CD4-positive, alpha-beta T cell treated with Interleukin-17A for 4 hours (primary cell): ENCODE data around the gene HPD.
"Not testable (repeated sequence)": the region's sequence is repeated elsewhere in the genome, so short reads cannot be mapped to it uniquely, and the experiment has no call there.

Experiments
- DNase-seq: peaks from one replicate; pipeline ENCODE4 v3.0.0-alpha.2; 2020; ENCODE audit warnings: mixed read lengths

HPD gene

DNA sequence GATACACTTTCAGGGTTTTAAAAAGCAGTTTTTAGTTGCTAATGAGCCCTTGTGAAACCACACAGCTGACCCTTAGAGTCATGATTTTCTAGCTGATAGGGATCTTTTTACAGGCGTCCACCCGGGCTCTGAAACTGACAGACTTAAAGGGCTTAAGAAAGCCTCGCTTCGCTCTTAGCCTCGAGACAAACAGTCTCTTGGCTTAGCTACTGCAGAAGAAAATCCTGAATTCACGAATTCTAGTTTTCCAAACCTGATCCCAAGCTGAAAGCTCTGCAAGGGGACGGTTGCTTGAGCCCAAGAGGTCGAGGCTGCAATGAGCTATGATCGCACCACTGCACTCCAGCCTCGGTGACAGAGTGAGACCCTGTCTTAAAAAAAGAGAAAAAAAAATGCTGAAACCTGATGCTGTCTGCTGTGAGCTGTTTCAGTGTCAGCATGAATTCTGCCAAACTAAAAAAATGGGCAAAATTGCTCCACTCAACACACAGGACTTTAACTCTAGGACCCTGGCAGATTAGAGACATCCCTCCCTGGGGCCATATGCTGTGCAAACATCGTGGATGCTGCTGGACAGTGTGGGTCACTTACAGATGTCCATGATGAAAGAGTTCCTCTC lies 3.1 kb upstream of the HPD start:
- DNase-seq: no peak

DNA sequence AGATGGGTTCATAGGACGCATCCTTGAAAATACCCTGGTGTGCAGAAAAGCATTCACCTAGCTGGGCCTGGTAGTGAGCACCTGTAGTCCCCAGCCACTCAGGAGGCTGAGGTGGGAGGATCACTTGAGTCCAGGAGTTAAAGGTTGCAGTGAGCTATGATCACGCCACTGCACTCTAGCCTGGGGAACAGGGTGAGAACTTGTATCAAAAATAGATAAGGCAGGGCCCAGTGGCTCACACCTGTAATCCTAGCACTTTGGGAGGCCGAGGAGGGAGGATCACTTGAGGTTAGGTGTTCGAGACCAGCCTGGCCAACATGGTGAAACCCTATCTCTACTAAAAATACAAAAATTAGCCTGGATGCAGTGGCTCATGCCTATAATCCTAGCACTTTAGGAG lies 2.0 kb upstream of the HPD start:
- DNase-seq: not testable (repeated sequence)

DNA sequence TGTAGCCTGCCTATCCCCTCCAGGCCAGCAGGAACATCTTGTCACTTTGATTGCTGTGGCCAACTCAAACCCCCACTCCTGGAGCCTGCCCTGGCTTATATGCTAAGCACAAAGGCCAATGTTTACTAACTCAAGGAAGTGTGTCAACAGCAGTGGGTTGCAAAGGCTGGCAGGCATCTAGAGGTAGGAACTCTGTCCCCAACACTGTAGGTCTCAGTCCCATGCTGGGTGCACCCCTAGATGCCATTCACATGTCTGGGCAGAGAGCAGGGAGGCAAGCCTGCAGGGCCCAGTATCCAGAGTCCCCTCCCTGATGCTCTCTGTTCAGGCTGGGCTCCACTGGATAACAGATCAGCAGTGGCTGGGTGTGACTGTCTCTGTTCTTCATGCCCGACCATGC lies 1.6 kb upstream of the HPD start:
- DNase-seq: no peak

DNA sequence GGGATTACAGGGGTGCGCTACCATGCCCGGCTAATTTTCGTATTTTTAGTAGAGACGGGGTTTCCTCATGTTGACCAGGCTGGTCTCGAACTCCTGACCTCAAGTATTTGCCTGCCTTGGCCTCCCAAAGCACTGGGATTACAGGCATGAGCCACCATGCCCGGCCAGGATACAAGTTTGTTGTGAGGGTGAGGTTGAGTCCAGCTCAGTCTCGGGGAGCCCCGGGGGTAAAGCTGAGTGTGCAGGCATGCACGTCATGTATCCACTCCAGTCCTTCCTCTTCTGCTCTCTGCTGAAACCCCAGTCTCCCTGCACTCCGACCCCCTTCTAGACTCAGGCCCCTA lies 369 bp downstream of the HPD start:
- no peak for DNase-seq

DNA sequence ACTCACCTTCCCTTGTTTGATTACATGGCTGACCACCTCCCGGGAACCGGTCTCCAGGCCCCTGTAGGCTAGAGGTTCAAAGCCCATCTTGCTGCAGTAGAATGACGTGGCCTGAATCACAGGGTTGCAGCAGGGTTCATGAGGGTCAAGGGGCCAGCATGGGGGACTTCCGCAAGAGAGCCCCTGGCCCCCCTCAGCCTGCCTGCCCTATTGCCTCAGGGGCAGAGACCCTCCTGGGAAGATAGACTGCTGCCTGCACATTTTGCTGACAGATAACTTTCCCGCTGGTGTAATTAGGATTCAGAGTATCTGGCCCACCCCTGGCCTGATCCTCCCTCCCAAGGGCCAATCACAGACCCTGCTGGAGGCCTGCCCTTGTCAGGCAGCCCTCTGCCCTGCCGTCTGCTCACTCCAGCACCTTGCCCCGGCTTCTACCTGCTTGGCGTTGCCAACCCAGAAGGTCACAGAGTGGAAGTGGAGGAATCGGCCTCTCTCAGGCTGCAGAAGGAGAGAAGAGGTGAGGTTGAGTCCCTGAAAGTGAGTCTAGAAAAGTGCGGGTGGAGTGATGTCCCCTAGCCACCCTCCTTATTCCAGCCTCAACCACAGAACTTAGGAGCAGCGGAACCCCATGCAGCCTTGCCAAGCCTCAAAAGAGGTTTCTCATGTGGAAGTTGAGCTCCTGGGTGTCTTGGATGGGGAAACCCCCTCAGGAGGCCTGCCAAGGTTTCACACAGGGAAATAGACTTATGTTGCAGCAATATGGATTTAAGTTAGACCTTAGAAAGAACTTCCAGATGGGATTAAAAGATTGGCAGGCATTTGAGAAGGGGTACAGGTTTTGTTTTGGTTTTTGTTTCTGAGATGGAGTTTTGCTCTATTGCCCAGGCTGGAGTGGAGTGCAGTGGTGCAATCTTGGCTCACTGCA lies 1.1 kb downstream of the HPD start:
- no peak for DNase-seq

DNA sequence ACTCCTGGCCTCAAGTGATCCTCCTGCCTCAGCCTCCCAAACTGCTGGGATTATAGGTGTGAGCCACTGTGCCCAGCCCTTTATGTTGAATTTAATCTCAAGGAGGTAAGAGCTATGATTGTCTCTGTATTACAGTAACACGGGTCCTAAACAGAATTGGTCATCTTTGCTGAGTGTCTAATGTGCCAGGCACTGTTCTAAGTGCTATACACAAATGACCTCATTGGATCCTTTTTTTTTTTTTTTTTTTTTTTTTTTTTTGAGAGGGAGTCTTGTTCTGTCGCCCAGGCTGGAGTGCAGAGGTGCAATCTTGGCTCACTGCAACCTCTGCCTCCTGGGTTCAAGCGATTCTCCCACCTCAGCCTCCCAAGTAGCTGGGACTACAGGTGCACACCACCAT lies 6.3 kb downstream of the HPD start:
- DNase-seq: not testable (repeated sequence)

DNA sequence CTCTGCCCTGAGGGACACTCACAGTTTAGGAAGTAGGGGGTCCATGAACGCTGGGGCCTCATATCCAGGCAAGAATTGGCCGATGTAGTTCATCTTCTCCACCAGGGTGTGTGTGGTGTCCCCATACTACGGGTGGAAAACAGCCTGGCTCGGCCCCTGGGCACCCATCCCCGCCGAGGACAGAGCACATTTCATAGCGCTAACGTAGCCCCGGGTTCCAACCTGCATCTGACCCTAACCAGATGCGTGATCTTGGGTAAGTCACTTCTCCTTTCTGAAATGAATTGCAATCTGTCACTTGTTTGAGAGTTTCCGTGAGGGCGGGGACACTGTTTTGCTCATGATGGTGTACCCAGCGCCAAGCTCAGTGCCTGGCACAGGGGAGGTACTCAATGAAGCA lies 9.0 kb downstream of the HPD start:
- DNase-seq: no peak

DNA sequence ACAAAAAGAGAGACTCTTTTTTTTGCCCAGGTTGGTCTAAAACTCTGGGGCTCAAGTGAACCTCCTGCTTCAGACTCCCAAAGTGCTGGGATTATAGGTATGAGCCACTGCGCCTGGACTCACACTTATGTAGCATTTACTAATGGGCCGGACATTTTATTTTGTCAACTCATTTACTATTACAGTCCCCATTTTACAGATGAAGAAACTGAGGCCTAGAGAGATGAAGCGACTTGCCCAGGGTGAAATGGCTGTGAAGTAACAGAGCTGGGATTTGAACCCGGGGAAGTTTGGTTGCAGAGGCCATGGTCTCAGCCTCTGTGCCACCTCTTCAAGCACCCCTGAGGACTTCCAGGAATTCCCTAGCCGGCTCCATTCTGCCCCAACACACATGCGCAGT lies 9.4 kb downstream of the HPD start:
- DNase-seq: no peak

DNA sequence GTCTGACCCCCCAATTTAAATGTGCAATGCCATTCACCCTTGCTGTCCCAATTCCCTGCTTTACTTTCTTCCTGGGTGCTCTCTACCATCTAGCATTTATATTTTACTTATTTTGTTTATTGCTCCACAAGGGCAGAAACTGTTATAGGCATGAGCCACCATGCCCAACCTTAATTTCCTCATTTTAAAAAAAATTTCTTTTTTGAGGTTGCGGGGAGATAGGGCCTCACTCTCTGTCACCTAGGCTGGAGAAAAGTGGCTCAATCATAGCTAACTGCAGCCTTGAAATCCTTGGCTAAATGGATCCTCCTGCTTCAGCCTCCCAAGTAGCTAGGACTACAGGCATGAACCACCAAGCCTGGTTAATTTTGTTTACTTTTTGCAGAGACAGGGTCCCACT lies 13.0 kb downstream of the HPD start:
- no peak for DNase-seq

DNA sequence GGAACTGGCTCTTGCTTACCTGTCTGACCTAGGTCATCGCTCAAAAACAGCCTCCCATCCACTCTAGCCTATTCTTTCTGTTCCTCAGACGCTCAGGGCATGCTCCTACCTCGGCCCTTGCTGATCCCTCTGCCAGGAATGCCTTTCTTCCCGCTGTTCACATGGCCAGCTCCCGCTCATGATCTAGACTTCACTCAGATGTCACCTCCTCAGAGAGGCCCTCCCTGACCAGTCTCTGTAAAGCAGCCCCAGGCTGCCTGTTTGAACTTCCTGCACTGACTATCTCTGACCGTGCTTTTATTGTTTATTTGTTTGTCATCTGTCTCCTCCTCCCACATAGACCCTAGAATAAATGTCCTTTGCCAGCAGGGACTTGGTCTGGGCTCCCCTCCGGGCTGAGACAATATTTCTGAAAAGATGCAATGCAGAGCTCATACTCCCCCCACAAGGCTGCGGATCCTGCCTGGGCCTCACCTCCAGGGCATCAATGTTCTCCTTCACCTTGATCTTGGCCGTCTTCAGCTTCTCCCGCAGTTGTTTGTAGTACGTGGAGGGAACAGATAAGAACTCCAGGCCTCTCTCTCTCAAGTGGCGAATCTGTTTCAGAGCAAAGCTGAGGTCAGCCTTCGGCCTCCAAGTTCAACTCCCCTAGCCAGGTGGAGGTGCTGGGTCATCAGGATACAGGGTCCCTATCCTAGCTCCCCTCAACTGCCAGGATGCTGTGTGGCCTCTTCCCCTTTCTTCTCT lies 15.2 kb downstream of the HPD start:
- DNase-seq: no peak

DNA sequence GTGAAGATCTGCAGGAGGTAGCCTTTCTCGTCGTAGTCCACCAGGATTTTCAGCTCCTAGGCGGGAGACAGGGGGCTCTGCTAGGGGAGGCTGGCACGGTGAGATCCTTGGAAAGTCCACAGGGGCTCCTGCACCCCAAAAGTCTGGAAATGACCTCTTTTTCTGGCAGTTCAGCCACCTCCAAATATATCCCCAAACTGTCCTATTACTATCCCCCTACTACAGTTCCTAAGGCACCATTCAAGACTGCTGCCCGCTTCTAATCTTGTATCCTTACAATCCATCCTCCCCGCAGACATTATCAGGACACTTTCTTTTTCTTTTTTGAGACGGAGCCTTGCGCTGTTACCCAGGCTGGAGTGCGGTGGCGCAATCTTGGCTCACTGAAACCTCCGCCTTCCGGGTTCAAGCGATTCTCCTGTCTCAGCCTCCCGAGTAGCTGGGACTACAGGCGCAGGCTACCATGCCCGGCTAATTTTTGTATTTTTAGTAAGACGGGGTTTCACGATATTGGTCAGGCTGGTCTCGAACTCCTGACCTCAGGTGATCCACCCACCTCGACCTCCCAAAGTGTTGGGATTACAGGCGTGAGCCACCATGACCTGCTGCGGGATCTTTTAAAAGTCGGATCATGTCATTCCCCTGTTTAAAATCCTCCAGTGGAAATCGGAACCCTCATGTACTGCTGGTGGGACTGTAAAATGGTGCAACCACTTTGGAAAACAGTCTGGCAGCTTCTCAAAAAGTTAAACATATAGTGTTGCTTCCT lies 18.5 kb downstream of the HPD start:
- no peak for DNase-seq

DNA sequence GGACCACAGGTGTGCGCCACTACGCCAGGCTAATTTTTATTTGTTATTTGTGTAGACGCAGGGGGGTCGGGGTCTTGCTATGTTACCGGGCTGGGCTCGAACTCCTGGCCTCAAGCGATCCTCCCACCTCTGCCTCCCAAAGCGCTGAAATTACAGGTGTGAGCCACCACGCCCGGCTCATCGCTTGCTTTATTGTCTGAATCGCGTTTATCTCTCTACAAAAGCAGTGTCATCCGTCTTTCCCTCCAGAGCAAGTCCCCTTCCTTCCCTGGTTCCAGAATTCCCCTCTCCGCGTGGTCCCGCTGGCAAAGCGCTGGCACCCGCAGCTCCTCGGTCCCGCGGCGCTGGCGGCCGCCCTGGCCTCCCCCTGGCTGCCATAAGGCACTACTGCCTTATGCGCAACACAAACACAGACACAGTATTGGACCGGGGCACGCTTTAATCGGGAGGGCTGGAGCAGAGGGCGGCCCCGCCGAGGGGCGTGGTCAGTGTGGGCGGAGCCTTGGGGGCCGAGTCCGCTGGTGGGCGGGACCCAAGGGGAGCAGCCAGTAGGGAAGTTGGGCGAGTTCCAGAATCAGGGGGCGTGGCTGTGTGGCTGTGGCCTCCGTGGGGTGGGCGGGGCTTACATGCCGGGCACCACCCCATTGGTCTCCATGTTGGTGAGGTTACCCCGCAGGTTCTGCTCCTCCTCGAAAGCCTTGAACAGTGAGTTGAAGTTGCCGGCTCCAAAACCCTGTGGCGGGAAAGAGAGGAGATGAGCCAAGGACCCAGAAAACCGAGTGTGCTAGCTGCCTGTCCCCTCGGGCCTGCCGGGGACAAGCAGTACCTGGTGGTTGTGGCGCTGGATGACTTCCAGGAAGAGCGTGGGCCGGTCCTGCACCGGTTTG lies 19.3 kb downstream of the HPD start:
- peak; percentile 100 for DNase-seq

DNA sequence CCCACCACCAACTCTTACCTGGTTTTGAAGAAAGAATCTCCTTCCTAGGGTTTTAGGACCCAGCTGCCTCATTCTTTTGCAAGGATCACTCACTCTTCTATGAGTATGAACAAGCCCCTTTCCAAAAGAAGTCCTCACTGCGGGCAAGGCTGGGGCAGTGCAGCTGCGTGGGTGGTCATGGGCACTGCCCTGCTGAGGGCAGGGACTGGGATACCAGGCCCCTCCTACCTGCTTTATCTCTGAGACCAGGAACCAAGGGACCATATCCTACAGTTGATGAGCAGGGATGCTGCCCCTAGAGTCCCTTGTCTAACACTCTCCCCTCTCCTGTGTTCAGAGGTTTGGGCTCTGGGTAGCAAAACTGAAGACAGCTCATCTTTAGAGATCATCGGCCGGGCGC lies 20.5 kb downstream of the HPD start:
- DNase-seq: no peak

DNA sequence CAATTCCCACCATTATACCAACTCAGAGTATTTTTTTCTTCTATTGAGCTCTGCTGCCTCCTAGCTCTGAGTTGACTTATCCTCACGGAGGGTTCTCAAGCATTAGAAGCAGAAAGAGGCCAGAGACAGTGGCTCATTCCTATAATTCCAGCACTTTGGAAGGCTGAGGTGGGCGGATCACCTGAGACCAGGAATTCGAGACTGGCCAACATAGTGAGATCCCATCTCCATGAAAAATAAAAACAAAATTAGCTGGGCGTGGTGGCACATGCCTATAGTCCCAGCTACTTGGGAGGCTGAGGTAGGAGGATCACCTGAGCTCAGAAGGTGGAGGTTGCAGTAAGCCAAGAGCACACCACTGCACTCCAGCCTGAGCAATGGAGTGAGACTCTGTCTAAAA lies 21.0 kb downstream of the HPD start:
- no peak for DNase-seq

DNA sequence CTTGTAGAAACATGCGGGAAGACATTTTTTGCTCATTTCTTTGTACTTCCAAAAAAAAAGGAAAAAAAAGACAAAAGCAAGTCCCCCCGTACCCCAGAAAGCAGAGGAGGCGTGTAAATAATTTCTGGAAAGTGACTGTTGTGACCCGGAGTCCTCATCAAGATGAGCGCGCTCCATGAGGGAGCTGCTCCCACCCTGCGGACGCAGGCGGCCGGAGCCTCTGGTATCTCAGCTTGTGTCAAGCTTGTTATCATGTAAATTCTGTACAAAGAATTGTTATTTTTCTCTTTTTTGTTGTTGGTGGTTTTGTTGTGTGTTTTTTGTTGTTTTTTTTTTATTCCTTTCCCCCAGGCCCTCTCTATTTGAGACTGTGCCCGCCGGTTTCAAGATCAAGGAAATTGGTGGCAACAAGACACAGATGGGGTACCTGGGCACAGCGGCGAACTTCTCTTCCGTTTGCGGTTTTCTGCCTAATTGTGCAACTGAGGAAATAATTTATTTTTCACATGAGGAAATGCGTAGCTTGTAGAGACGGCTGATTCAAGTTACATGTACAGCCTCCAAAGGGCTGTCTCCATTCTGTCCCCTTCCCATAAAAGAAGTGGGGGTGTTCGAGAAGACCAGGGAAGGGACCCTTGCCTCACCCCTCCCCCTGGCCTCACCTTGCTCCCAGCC lies 27.0 kb downstream of the HPD start:
- no peak for DNase-seq

DNA sequence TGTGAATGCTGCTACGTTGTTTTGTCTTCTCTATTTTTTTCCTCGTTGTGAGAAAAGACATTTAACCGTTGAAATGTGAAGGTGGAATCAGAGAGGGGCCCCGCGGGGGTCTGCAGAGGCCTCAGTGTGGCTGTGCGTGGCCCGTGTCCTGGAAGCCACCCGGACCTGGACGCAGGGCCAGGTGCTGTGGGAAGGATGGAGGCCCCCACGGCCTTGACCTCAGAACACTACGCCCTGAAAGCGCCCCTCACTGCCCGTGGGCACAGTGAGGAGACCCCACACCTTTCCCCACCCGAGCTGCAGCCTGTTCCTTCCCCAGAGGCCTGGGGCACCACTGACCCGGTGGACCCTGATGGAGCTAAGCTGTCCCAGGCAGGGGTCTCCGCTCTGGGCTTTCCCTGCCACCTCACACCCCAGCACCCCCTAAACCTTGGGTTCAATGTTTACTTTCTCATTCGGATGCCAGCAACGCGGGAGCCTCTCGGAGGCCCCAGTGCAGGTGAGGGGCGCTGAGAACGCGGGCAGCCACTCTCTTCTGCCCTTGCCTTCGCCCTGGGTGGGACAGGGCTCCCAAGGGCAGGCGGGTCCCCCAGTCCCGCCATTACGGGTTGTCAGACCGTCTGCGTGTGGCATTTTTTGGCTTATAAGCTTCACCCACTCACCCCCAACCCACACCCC lies 27.9 kb downstream of the HPD start:
- no peak for DNase-seq

DNA sequence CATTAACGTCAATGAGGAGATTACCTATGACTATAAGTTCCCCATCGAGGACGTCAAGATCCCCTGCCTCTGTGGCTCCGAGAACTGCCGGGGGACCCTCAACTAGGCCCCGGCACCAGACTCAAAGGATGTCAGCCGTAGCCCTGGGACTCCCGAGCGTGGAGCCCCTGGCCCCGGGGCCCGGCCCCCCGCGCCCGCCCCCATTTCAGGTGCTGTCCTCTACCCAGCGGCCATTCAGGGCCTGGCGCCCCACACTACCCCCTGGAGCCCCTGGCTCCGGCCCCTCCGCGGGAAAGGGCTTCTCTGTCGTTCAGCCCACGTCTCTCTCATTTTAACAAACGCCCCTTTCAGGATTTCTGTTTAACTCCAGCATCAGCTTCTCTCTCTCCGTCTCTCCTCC lies 28.5 kb downstream of the HPD start:
- DNase-seq: no peak

DNA sequence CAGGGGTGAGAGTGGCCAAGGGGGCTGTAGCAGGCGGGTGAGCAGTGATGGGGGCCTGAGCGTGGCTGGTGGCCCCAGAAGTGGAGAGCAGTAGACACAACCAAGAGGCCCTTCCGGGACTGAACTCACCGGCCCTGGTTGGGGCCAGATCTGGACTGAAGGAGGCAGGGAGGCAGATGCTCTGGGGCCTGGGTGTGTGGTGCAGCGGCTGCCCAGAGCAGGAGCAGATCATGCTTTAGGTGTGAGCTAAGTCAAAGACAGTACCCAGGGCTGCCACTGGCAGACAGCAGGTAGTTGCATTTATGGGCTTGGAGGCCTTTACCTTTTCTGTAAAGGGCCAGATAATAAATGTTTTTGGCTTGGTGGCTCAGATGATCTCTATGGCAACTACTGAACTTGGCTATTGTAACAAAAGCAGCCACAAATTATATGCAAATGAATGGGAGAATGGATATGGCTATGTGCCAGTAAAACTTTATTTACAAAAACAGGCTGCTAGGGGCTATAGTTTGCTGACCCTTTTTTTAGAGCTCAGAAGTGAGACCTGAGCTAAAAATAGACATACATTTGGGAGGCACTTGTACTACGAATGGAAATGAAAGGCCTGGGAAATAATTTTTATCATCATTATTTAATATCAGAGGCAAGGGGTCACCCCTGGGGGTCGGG lies 29.3 kb downstream of the HPD start:
- no peak for DNase-seq

DNA sequence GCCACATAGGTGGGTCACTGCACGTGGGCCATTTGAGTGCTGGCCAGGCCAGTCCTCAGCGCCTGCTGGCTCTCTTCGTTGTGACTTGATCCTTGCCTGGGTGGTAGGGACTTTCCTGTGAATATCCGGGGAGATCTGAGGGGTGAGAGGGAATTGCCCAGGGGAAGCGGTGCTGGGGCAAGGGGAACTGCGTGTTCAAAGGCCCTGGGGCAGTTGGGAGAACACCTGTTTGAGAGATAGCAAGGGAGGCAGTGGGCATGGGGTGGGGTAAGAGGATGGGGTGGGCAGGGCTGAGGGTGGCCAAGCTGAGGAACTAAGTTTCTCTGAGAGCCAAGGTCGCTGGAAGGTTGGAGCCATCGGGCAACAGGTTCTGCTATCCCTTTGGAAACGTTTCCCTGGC lies 29.8 kb downstream of the HPD start:
- no peak for DNase-seq

DNA sequence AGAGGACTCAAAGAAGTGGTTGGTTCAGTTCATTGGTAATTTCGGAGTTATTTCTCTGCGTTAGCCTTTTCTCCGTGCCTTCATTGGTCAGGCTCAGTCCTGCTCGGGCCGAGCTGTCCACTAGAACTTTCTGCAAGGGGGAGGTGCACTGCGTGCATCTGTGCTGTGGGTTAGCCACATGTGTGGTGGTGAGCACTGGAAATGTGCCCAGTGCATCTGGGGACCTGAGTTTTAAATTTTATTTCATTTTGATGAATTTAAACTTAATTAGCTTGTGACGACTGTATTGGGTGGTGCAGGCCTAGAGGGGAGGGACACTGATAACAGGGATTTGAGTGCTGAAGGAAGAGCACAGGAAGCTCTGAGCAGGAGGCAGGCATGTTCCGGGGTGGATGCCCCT lies 30.4 kb downstream of the HPD start:
- no peak for DNase-seq
